B cell (primary cell): ENCODE data around the gene FLT3LG. TPM values are rescaled to one million over a fixed set of nuclear protein-coding genes. Genes with fewer than 3 reads are reported as not detected.

Experiments
- ATAC-seq: fragments of 200-7000 bp; cut with Tn5 transposase; one replicate; pipeline ENCODE4 v1.10.0; 2021; ENCODE audit warnings: low read depth, mild to moderate bottlenecking, moderate number of reproducible peaks, moderate library complexity
- CTCF ChIA-PET: fragments of 350-600 bp; sonication (Branson Sonifier 250); formaldehyde crosslinking; loops from one replicate; lab custom pipeline; 2021; ENCODE audit warnings: antibody characterized with exemption, inconsistent platforms; lab: Charles Lee
- POLR2A ChIA-PET: fragments of 350-600 bp; sonication (Branson Sonifier 250); formaldehyde crosslinking; loops from one replicate; lab custom pipeline; 2021; ENCODE audit warnings: antibody characterized with exemption; lab: Charles Lee
- DNase-seq: peaks from one replicate; pipeline ENCODE4 v3.0.0; 2013
- H2AFZ ChIP-seq: 2 replicates; pipeline ENCODE4 v1.6.1; 2012; ENCODE audit warnings: mild to moderate bottlenecking, low read depth, low read length; ENCODE audit not compliant: insufficient read depth, poor library complexity, severe bottlenecking
- H3K27ac ChIP-seq, 2 donors: 1 replicate in 1 of 2; 2 replicates in 1 of 2; pipeline ENCODE4 v1.5.1; 2012 to 2013; ENCODE audit warnings: low read length in 2 of 2, mild to moderate bottlenecking in 2 of 2, moderate library complexity in 1 of 2
- H3K27me3 ChIP-seq, 4 experiments: fragments of 200-600 bp in 1 of 4; sonication (generic) in 1 of 4; replicated peaks in 1 of 4; 1 replicate in 2 of 4; 2 replicates in 2 of 4; pipeline versions ENCODE4 v1.6.1 to v1.7.0; 2013 to 2016; ENCODE audit warnings: low read length in 3 of 4, mild to moderate bottlenecking in 2 of 4, mixed read lengths in 1 of 4, moderate library complexity in 1 of 4; ENCODE audit not compliant: insufficient read depth in 4 of 4, control insufficient read depth in 3 of 4; ENCODE audit errors: control extremely low read depth in 1 of 4
- H3K36me3 ChIP-seq, 2 experiments: replicated peaks in 1 of 2; 1 replicate in 1 of 2; 2 replicates in 1 of 2; pipeline versions ENCODE4 v1.6.1 to v1.7.1; 2013; ENCODE audit warnings: low read length in 1 of 2; ENCODE audit not compliant: insufficient read depth in 2 of 2, control insufficient read depth in 1 of 2; ENCODE audit errors: control extremely low read depth in 1 of 2, extremely low read depth in 1 of 2
- H3K4me1 ChIP-seq, 2 donors: fragments of 200-600 bp in 1 of 2; sonication (generic) in 1 of 2; 1 replicate in 1 of 2; 2 replicates in 1 of 2; pipeline versions ENCODE4 v1.5.1 to v1.6.1; 2013 to 2017; ENCODE audit warnings: low read length in 2 of 2; ENCODE audit not compliant: control insufficient read depth in 2 of 2, insufficient read depth in 2 of 2
- H3K4me2 ChIP-seq: replicated peaks from 2 replicates; pipeline ENCODE3; 2012; ENCODE audit warnings: mild to moderate bottlenecking, low read depth, low read length; ENCODE audit not compliant: poor library complexity, severe bottlenecking
- H3K4me3 ChIP-seq, 5 experiments: fragments of 200-600 bp in 1 of 5; sonication (generic) in 1 of 5; 1 replicate in 3 of 5; 2 replicates in 2 of 5; pipeline versions ENCODE4 v1.5.1 to v1.7.0; 2011 to 2016; ENCODE audit warnings: low read length in 4 of 5, mild to moderate bottlenecking in 4 of 5, low read depth in 2 of 5, control low read depth in 1 of 5, moderate library complexity in 1 of 5; ENCODE audit not compliant: insufficient read depth in 1 of 5; ENCODE audit errors: control extremely low read depth in 1 of 5, extremely low read depth in 1 of 5
- H3K79me2 ChIP-seq: fragments of 200-600 bp; sonication (generic); one replicate; pipeline ENCODE4 v1.6.0; 2016; ENCODE audit warnings: low read length; ENCODE audit not compliant: control insufficient read depth, insufficient read depth
- H3K9ac ChIP-seq: fragments of 200-600 bp; sonication (generic); 2 replicates; pipeline ENCODE4 v1.6.1; 2017; ENCODE audit warnings: mild to moderate bottlenecking, low read length, moderate library complexity
- H3K9me3 ChIP-seq, 3 donors: one replicate each; pipeline versions ENCODE4 v1.6.1 to v1.7.1; 2013; ENCODE audit warnings: low read length in 2 of 3; ENCODE audit not compliant: control insufficient read depth in 2 of 3, insufficient read depth in 1 of 3; ENCODE audit errors: control extremely low read depth in 1 of 3
- H4K20me1 ChIP-seq: 2 replicates; pipeline ENCODE4 v1.6.0; 2012; ENCODE audit warnings: mild to moderate bottlenecking, low read length; ENCODE audit not compliant: insufficient read depth, control insufficient read depth, poor library complexity, severe bottlenecking
- H3K27ac Mint-ChIP-seq: one replicate; pipeline ENCODE4 v1.8.0; 2021; ENCODE audit warnings: mixed read lengths
- H3K27me3 Mint-ChIP-seq: one replicate; pipeline ENCODE4 v1.8.0; 2021; ENCODE audit warnings: mixed read lengths
- H3K4me1 Mint-ChIP-seq: one replicate; pipeline ENCODE4 v1.8.0; 2021; ENCODE audit warnings: mixed read lengths
- H3K4me3 Mint-ChIP-seq: one replicate; pipeline ENCODE4 v1.8.0; 2021; ENCODE audit warnings: mixed read lengths
- H3K9me3 Mint-ChIP-seq: one replicate; pipeline ENCODE4 v1.8.0; 2022; ENCODE audit warnings: mixed read lengths; ENCODE audit not compliant: insufficient read depth
- CTCF ChIP-seq: fragments of 200-600 bp; IDR thresholded peaks from one replicate; pipeline ENCODE4 v1.8.0; 2022; ENCODE audit warnings: antibody characterized with exemption, mild to moderate bottlenecking
- EZH2 ChIP-seq: IDR thresholded peaks from 2 replicates; pipeline ENCODE4 v1.6.1; 2012; ENCODE audit warnings: borderline replicate concordance, low read depth, mild to moderate bottlenecking, moderate library complexity, low read length; ENCODE audit not compliant: insufficient read depth, poor library complexity, severe bottlenecking
- WGBS: methylation state at CpG from one replicate; pipeline ENCODE4 v1.1.5; 2013; ENCODE audit warnings: missing lambda C conversion rate; ENCODE audit not compliant: insufficient coverage; 5-methylcytosine and 5-hydroxymethylcytosine counted together
- intact Hi-C: fragments of 100-400 bp; cut with micrococcal nuclease; formaldehyde crosslinking; loops from one replicate; pipeline ENCODE4 v1.10.0; 2022
- polyA plus RNA-seq: library from polyadenylated mRNA; depleted of rRNA; stranded (reverse); fragments of >200 nt; gene quantifications from 2 replicates; pipeline ENCODE4 v1.2.3, GENCODE V29; 2012
- total RNA-seq, 2 donors: library from RNA; stranded (reverse); fragments of 120-200 nt in 1 of 2; gene quantifications; 1 replicate in 1 of 2; 2 replicates in 1 of 2; pipeline versions ENCODE4 v1.2.3 to v1.2.4, GENCODE V29; 2013 to 2022

FLT3LG gene
- total and polyA plus RNA-seq, 2 donors (not counting 1 experiment from before 2014, with no cell fraction given) = 31.0 to 49.8 TPM

GRCh38 chr19:49486232-49486631 is 12.2 kb downstream of the FLT3LG start:
- Histone ChIP-seq H3K36me3 (peaks cover 10 to 24% of the 10 kb centered on the region in 2 experiments), H4K20me1 (peaks cover 38% of the 10 kb centered on the region), H3K9me3 (no peaks in the 10 kb centered on the region), H3K27me3 (no peaks in the 10 kb centered on the region), H3K4me3 (no peak overlapping the region), H2AFZ (no peak overlapping the region), H3K27ac (no peak overlapping the region), H3K4me2 (peak overlapping the region; percentile 64), H3K79me2 (peaks cover 40% of the 10 kb centered on the region), H3K4me1 (peaks cover 17 to 36% of the 10 kb centered on the region in 2 donors), H3K9ac (no peak overlapping the region)
- POLR2A ChIA-PET = interaction anchor here (3.9 kb wide), 1 partner anchor 10 kb away, joined by 11 read pairs; the partner anchor contains the start of gene RPS11
- peak overlapping the region; percentile 56 for H3K27ac Mint-ChIP-seq
- no peak for TF ChIP-seq CTCF
- no peak for TF ChIP-seq EZH2
- intact Hi-C loops = no loop called here
- H3K9me3 Mint-ChIP-seq = no peaks in the 10 kb centered on the region
- DNase-seq (no peak), ATAC-seq (no peak)
- CTCF ChIA-PET = no interaction called here
- WGBS = 97% methylated on average over 7 of the region's 7 CpGs
- H3K4me1 Mint-ChIP-seq = peaks cover 38% of the 10 kb centered on the region
- H3K4me3 Mint-ChIP-seq = no peak overlapping the region
- no peaks in the 10 kb centered on the region for H3K27me3 Mint-ChIP-seq

DNA sequence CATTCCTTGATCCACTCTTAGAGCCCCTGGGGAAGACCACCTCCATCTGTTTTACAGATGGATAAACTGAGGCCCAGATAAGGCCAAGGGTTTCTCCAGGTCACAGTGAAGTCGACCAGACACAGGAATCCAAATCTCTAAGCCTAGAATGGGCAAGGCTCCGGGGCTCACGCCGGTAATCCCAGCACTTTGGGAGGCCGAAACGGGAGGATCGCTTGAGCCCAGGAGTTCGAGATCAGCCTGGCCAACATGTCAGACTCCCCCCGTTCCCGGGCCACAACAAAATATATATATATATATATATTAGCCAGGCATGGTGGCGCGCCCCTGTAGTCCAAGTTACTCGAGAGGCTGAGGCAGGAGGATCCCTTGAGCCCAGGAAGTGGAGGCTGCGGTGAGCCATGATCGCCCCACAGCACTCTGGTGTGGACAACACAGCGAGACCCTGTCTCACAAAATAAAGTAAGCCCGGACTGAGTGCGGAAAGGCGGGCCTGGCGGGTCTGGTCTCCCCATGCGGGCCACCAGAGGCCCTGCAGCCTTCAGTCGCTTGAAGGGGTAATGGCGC is 12.8 kb downstream of the FLT3LG start:
- Histone ChIP-seq H3K9ac (no peak overlapping the region), H3K79me2 (peaks cover 40% of the 10 kb centered on the region), H3K9me3 (no peaks in the 10 kb centered on the region), H3K4me3 (peak overlapping the region in 3 of 5 experiments; percentile 23 to 38 (median 31)), H3K4me1 (peaks cover 17 to 36% of the 10 kb centered on the region in 2 donors), H4K20me1 (peaks cover 43% of the 10 kb centered on the region), H3K27ac (peak overlapping the region; percentile 71 to 97), H3K4me2 (peak overlapping the region; percentile 64), H3K36me3 (peaks cover 10 to 29% of the 10 kb centered on the region in 2 experiments), H2AFZ (peak overlapping the region; percentile 86), H3K27me3 (no peaks in the 10 kb centered on the region)
- no peaks in the 10 kb centered on the region for H3K27me3 Mint-ChIP-seq
- DNase-seq (peak; percentile 20), ATAC-seq (no peak)
- CTCF ChIA-PET = no interaction called here
- intact Hi-C loops = loop anchor here (1.0 kb wide), 4 partner anchors 10 to 35 kb away; partner anchors contain the start of genes FLT3LG, PIH1D1 and RPS11
- no peak for TF ChIP-seq CTCF
- TF ChIP-seq EZH2 = no peak
- peak overlapping the region; percentile 97 for H3K27ac Mint-ChIP-seq
- H3K4me3 Mint-ChIP-seq = peak overlapping the region; percentile 99
- WGBS = 51% methylated on average over 15 of the region's 23 CpGs
- no peaks in the 10 kb centered on the region for H3K9me3 Mint-ChIP-seq
- POLR2A ChIA-PET = interaction anchor here (1.1 to 3.9 kb wide), 4 partner anchors 9 to 153 kb away, joined by 6 to 17 read pairs (median 12); partner anchors contain the start of gene RPS11
- peaks cover 38% of the 10 kb centered on the region for H3K4me1 Mint-ChIP-seq
